Activated naive CD4-positive, alpha-beta T cell treated with anti-CD3 and anti-CD28 coated beads, Interleukin-2, amount 10 ng/mL, durations not matched to agents 7 days and 5 days (primary cell): ENCODE results near the gene BRAT1.

Experiments used
- CTCF ChIA-PET: fragments of 350-600 bp; sonication (Branson Sonifier 250); formaldehyde crosslinking; loops from one replicate; lab custom pipeline; 2021; ENCODE audit warnings: antibody characterized with exemption; lab: Charles Lee
- DNase-seq: peaks from one replicate; pipeline ENCODE4 v3.0.0-alpha.2; 2020
- H3K27ac Mint-ChIP-seq: one replicate; pipeline ENCODE4 v1.8.0; 2021; ENCODE audit warnings: mild to moderate bottlenecking, moderate library complexity, mixed read lengths
- H3K27me3 Mint-ChIP-seq: one replicate; pipeline ENCODE4 v1.8.0; 2021; ENCODE audit warnings: mild to moderate bottlenecking, mixed read lengths
- H3K36me3 Mint-ChIP-seq: one replicate; pipeline ENCODE4 v1.8.0; 2021; ENCODE audit warnings: mixed read lengths
- H3K4me1 Mint-ChIP-seq: one replicate; pipeline ENCODE4 v1.8.0; 2021; ENCODE audit warnings: mixed read lengths
- H3K4me3 Mint-ChIP-seq: one replicate; pipeline ENCODE4 v1.8.0; 2021; ENCODE audit warnings: mild to moderate bottlenecking, moderate library complexity, mixed read lengths
- H3K9me3 Mint-ChIP-seq: one replicate; pipeline ENCODE4 v1.8.0; 2021; ENCODE audit warnings: mixed read lengths

BRAT1 gene

DNA sequence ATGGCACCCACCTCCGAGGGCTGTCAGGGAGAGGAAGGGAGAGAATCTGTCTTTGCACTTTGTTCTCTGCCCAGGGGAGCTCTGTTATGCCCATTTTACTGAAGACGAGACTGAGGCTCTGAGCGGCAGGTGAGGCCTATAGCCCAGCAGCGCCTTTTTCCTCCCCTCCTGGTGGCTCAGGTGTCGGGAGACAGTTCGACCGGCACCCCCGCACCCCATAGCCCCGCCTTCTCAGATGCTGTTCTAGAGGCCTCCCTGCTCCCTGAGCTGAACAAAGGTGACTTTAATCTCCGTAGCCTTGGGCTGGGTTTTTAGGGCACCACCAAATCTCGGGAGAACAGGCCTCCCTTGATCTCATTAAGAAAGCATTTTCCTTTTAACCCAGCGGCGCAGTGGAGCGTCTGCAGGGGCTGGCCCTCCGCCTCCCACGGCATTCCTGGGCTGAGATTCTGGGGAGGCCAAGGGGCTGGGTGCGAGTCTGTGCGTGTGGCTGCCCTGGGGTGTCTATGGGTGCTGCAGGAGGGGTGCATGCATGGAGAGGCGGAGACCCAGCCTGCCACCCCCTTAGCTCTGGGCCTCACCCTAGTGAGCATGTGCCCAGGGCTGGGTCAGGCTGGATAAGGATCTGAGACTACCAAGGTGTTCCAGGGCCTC is 32.4 kb downstream of the BRAT1 start:
- peak; percentile 73 for DNase-seq
- Mint-ChIP-seq H3K4me1 (peaks cover 52% of the 10 kb centered on the region), H3K27me3 (peaks cover 10% of the 10 kb centered on the region), H3K9me3 (no peaks in the 10 kb centered on the region), H3K36me3 (peaks cover 40% of the 10 kb centered on the region), H3K4me3 (peak overlapping the region; percentile 97), H3K27ac (peak overlapping the region; percentile 87)
- CTCF ChIA-PET: no interaction called here

DNA sequence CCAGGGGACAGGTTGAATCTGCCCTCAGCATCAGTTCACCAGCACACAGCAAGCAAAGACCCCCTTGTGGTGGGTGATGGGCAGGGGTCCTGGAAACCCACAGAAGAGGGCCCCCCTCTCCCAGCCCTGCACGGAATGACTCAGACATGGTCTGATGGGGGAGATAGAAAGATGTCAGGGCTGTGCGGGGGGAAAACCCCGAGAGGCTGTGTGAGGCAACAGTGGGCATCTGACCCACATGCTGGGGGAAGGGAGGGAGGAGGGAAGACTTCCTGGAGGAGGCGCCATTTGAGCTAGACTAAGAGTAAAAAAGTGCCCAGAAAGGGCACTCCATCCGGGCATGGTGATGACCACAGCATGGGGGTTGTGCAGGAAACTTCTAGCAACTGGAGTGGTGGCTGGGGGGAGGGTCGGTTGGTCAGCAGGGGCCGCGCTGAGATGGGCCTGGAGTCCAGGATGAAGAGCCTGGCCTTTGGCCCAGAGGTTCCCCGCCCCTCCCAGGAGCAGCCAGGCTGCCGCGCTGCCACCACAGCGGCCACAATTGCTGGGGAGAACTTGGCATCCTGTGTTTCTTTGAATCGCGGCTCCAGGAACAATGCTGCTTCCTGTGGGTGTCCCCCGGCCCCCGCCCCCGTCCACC is 33.3 kb downstream of the BRAT1 start:
- CTCF ChIA-PET: interaction anchor here (0.9 to 1.1 kb wide), 2 partner anchors 11 to 52 kb away, joined by 3 to 4 read pairs; no protein-coding TSS in a partner anchor
- Mint-ChIP-seq H3K27me3 (peaks cover 18% of the 10 kb centered on the region), H3K4me3 (peak overlapping the region; percentile 97), H3K9me3 (no peaks in the 10 kb centered on the region), H3K36me3 (peaks cover 32% of the 10 kb centered on the region), H3K4me1 (peaks cover 49% of the 10 kb centered on the region), H3K27ac (peak overlapping the region; percentile 87)
- DNase-seq: peak; percentile 81

- H3K4me3 Mint-ChIP-seq: peak overlapping the region; percentile 97
- H3K36me3 Mint-ChIP-seq: peaks cover 29% of the 10 kb centered on the region
- H3K27me3 Mint-ChIP-seq: peaks cover 22% of the 10 kb centered on the region
- peak overlapping the region; percentile 87 for H3K27ac Mint-ChIP-seq
- H3K4me1 Mint-ChIP-seq: peaks cover 42% of the 10 kb centered on the region
- CTCF ChIA-PET: interaction anchor here (0.9 to 1.1 kb wide), 2 partner anchors 11 to 51 kb away, joined by 3 to 4 read pairs; no protein-coding TSS in a partner anchor
- peak; percentile 42 for DNase-seq
- no peaks in the 10 kb centered on the region for H3K9me3 Mint-ChIP-seq
Observed at GRCh38 chr7:2521341-2521745, 34.0 kb downstream of the BRAT1 start.

- CTCF ChIA-PET: interaction anchor here (1.1 to 1.2 kb wide), 2 partner anchors 10 kb away, joined by 3 to 4 read pairs; no protein-coding TSS in a partner anchor
- H3K36me3 Mint-ChIP-seq: peaks cover 25% of the 10 kb centered on the region
- H3K4me1 Mint-ChIP-seq: peaks cover 38% of the 10 kb centered on the region
- H3K27me3 Mint-ChIP-seq: peaks cover 25% of the 10 kb centered on the region
- peak overlapping the region; percentile 97 for H3K4me3 Mint-ChIP-seq
- no peak for DNase-seq
- H3K27ac Mint-ChIP-seq: peak overlapping the region; percentile 88
- H3K9me3 Mint-ChIP-seq: no peaks in the 10 kb centered on the region
Observed at GRCh38 chr7:2520761-2521290, 34.5 kb downstream of the BRAT1 start.

- CTCF ChIA-PET: interaction anchor here (1.2 kb wide), 1 partner anchor 10 kb away, joined by 3 read pairs; no protein-coding TSS in a partner anchor
- H3K27me3 Mint-ChIP-seq: peaks cover 25% of the 10 kb centered on the region
- H3K36me3 Mint-ChIP-seq: peaks cover 24% of the 10 kb centered on the region
- H3K4me3 Mint-ChIP-seq: peak overlapping the region; percentile 97
- peaks cover 35% of the 10 kb centered on the region for H3K4me1 Mint-ChIP-seq
- H3K27ac Mint-ChIP-seq: peak overlapping the region; percentile 88
- no peaks in the 10 kb centered on the region for H3K9me3 Mint-ChIP-seq
- DNase-seq: peak; percentile 55
Observed at GRCh38 chr7:2520131-2520760, 35.1 kb downstream of the BRAT1 start.

- peaks cover 24% of the 10 kb centered on the region for H3K36me3 Mint-ChIP-seq
- peak within 1 kb of the TSS; percentile 88 for H3K27ac Mint-ChIP-seq
- CTCF ChIA-PET: interaction anchor here (1.2 kb wide), 1 partner anchor 11 kb away, joined by 3 read pairs; no protein-coding TSS in a partner anchor
- peak; percentile 88 for DNase-seq
- H3K9me3 Mint-ChIP-seq: no peaks in the 10 kb centered on the region
- H3K4me3 Mint-ChIP-seq: peak within 1 kb of the TSS; percentile 97
- H3K27me3 Mint-ChIP-seq: peaks cover 25% of the 10 kb centered on the region
- H3K4me1 Mint-ChIP-seq: peaks cover 34% of the 10 kb centered on the region
Observed at GRCh38 chr7:2519119-2519930, 36.0 kb downstream of the BRAT1 start, which contains the start of gene LFNG. TSS of gene LFNG (plus strand) at chr7:2519774. CDS start at chr7:2519862, 88 bp downstream.

GRCh38 chr7:2518737-2519118 is 36.6 kb downstream of the BRAT1 start:
- no peak overlapping the region for H3K27ac Mint-ChIP-seq
- CTCF ChIA-PET: no interaction called here
- peaks cover 25% of the 10 kb centered on the region for H3K27me3 Mint-ChIP-seq

GRCh38 chr7:2517678-2518507 is 37.4 kb downstream of the BRAT1 start:
- Mint-ChIP-seq H3K36me3 (peaks cover 20% of the 10 kb centered on the region), H3K27ac (no peak overlapping the region), H3K9me3 (no peaks in the 10 kb centered on the region), H3K4me1 (peaks cover 31% of the 10 kb centered on the region), H3K4me3 (peak overlapping the region; percentile 60), H3K27me3 (peaks cover 25% of the 10 kb centered on the region)
- DNase-seq: no peak
- CTCF ChIA-PET: interaction anchor here (1.5 kb wide), 1 partner anchor 66 kb away, joined by 4 read pairs; no protein-coding TSS in a partner anchor

More at GRCh38 chr7:2518737-2519118, 36.6 kb downstream of the BRAT1 start:
- no peak for DNase-seq
- Mint-ChIP-seq H3K36me3 (peaks cover 24% of the 10 kb centered on the region), H3K4me1 (peaks cover 32% of the 10 kb centered on the region), H3K4me3 (peak overlapping the region; percentile 71), H3K9me3 (no peaks in the 10 kb centered on the region)

DNA sequence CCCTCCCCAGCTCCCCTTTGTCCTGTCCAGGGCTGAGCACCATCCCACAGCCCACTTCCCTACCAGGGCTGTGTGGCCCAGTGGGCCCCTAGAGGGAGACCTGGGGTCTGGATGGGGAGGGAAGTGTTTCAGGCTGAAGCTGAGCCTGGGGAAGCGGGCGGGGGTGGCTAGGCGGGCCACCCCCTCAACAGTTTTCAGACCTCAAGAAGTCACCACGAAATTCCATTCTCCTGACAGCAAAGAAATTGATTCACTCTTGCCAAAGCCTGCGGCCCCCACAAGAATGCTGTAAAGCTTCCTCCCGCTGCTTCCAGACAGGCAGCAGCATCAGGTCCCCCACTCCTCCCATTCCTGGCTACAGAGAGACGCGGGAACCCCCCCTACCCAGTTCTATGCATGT is 38.3 kb downstream of the BRAT1 start:
- Mint-ChIP-seq H3K4me1 (peaks cover 33% of the 10 kb centered on the region), H3K36me3 (peaks cover 13% of the 10 kb centered on the region), H3K9me3 (no peaks in the 10 kb centered on the region), H3K27ac (no peak overlapping the region), H3K27me3 (peaks cover 25% of the 10 kb centered on the region), H3K4me3 (no peak overlapping the region)
- CTCF ChIA-PET: interaction anchor here (1.5 kb wide), 1 partner anchor 65 kb away, joined by 4 read pairs; no protein-coding TSS in a partner anchor
- DNase-seq: no peak

DNA sequence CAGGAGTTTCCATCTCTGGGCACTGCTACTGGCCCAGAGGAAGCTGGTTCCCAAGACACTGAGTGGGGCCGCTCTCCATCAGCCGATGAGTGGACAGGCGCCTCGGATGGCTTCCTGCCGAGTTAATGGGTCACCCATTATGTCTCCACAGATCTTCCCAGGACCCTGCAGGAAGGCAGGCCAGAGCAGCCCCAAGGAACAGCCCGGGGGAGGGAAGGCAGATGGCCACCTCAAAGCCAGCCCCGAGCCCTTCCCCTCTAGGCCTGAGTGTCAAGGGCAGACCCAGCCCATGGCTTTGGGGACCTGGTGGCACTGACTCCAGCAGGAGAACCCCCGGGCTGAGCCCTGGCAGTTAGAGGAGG is 39.1 kb downstream of the BRAT1 start:
- peaks cover 35% of the 10 kb centered on the region for H3K4me1 Mint-ChIP-seq
- DNase-seq: no peak
- no peaks in the 10 kb centered on the region for H3K9me3 Mint-ChIP-seq
- no peak overlapping the region for H3K4me3 Mint-ChIP-seq
- H3K27me3 Mint-ChIP-seq: peaks cover 25% of the 10 kb centered on the region
- no peak overlapping the region for H3K27ac Mint-ChIP-seq
- peaks cover 6% of the 10 kb centered on the region for H3K36me3 Mint-ChIP-seq
- CTCF ChIA-PET: no interaction called here

GRCh38 chr7:2515424-2516193 is 39.7 kb downstream of the BRAT1 start:
- Mint-ChIP-seq H3K4me1 (peaks cover 41% of the 10 kb centered on the region), H3K27ac (no peak overlapping the region)
- CTCF ChIA-PET: no interaction called here

More at GRCh38 chr7:2515424-2516193, 39.7 kb downstream of the BRAT1 start:
- Mint-ChIP-seq H3K36me3 (peaks cover 3% of the 10 kb centered on the region), H3K27me3 (peaks cover 25% of the 10 kb centered on the region), H3K9me3 (no peaks in the 10 kb centered on the region), H3K4me3 (no peak overlapping the region)
- DNase-seq: no peak
